ENCODE data around the gene CYSRT1.

- TF ChIP-seq CTCF (IDR thresholded peaks at IDR 0.05), result no peak
- no peak for TF ChIP-seq POLR2A (IDR thresholded peaks at IDR 0.05)
These were observed 45.9 kb upstream of the CYSRT1 start for GRCh38 chr9:137178939-137179630.

Data from testis (tissue), 2 donors.